GM12874 (cell line): ENCODE results near the gene NEUROG1.

Source experiments
- CTCF ChIP-seq: IDR thresholded peaks from 2 replicates; pipeline ENCODE4 v1.5.1; 2011; ENCODE audit warnings: low read depth, mild to moderate bottlenecking, control low read depth, low read length, moderate library complexity; ENCODE audit not compliant: insufficient read depth

Gene NEUROG1

GRCh38 chr5:135535820-135536801, at the start of gene NEUROG1:
Gene NEUROG1, minus strand, starts transcription at chr5:135535964. Its CDS starts 274 bp downstream, at chr5:135535690.
- TF ChIP-seq CTCF: no peak

DNA sequence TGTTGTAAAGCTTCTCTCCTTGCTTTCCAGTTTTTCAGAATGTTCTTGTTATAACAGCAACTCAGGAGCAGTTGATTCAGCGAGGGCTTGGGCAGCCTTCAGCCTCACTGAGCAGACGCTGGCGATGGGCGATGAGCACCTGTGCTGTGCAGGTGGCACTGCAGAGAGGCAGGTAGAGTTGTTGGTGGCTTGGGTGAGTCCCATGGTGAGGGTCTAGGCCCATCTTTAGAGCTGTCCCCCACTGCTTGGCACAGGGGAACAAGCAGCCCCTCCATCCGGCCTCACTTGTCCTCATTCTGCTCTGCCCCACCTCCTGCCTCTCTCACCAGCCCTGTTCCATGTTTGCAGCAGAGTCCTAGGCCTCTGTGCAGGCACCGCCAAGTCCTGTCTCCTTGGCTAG, 49.2 kb upstream of the NEUROG1 start:
- no peak for TF ChIP-seq CTCF

GRCh38 chr5:135584276-135584675, 48.5 kb upstream of the NEUROG1 start:
- TF ChIP-seq CTCF: no peak

GRCh38 chr5:135582099-135582781, 46.5 kb upstream of the NEUROG1 start:
- no peak for TF ChIP-seq CTCF

GRCh38 chr5:135578685-135579341, 43.0 kb upstream of the NEUROG1 start, which contains the start of gene CXCL14:
Gene CXCL14, minus strand, starts transcription at chr5:135578991. Its CDS starts 213 bp downstream, at chr5:135578778.
- TF ChIP-seq CTCF: no peak

DNA sequence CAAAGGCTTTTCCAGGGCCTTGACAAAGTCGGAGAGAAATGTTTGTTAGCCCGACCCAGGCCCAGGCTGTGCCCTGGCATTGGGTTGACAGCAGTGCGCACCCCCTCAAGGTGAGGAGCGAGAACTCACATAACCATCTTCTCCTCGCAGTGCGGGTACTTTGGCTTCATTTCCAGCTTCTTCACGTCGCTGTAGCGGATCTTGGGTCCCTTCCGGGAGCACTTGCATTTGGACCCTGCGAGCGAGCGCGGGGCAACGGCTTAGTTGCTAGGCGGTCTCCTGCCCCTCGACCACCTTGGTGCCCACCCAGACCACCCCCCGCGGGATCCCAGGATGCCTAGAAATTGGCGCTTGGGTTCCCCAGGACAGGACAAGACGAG, 42.5 kb upstream of the NEUROG1 start:
- no peak for TF ChIP-seq CTCF

GRCh38 chr5:135577421-135577820, 41.7 kb upstream of the NEUROG1 start:
- TF ChIP-seq CTCF: no peak
